Measurements from ENCODE around the gene COL4A3. TPM values are rescaled to one million over a fixed set of nuclear protein-coding genes. Genes with fewer than 3 reads are reported as not detected.

The COL4A3 gene
- total RNA-seq, 6 donors from 2014 or later: 32.9 to 129 (median 60.6) TPM

DNA sequence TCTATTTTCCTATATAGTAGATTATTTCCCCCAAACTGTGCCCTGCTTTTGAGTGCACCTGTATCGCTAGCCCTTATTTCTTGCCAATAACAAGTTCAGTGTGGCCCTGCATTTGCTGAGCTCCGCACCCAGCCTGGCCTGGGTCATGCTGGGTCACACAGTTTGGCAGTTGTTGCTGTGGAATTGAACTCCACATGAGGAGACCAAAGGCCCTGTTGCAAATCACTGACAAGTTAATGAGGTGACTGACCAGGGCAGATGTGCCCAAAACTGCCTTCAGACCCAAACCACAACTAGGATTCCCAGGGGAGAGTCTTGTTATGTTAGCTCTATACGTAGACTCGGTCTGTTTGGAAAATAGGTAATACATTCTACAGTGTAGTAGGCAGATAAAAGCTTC is 31.4 kb upstream of the COL4A3 start:
- Histone ChIP-seq H3K36me3 (no peaks in the 10 kb centered on the region), H3K4me3 (no peak overlapping the region), H3K27ac (no peak overlapping the region), H3K4me1 (no peaks in the 10 kb centered on the region), H3K27me3 (no peaks in the 10 kb centered on the region), H3K9me3 (no peaks in the 10 kb centered on the region)
- DNase-seq (no peak), ATAC-seq (ENCODE audit: low FRiP score in 2 of 2) (no peak)
- 51 to 87% methylated on average over 4 of the region's 4 CpGs for WGBS, 2 donors
- TF ChIP-seq CTCF (IDR thresholded peaks at IDR 0.05) (no peak), EP300 (IDR thresholded peaks at IDR 0.05) (no peak), POLR2A (IDR thresholded peaks at IDR 0.05) (no peak), POLR2AphosphoS5 (IDR thresholded peaks at IDR 0.05) (no peak)

- TF ChIP-seq POLR2A (IDR thresholded peaks at IDR 0.05) (no peak), POLR2AphosphoS5 (IDR thresholded peaks at IDR 0.05) (no peak), CTCF (IDR thresholded peaks at IDR 0.05) (no peak), EP300 (IDR thresholded peaks at IDR 0.05) (no peak)
- WGBS, 2 donors: 84 to 87% methylated on average over 5 of the region's 5 CpGs
- Histone ChIP-seq H3K9me3 (no peaks in the 10 kb centered on the region), H3K36me3 (no peaks in the 10 kb centered on the region), H3K4me3 (no peak overlapping the region), H3K27me3 (no peaks in the 10 kb centered on the region), H3K27ac (no peak overlapping the region), H3K4me1 (no peaks in the 10 kb centered on the region)
- ATAC-seq (ENCODE audit: low FRiP score in 2 of 2): no peak
- no peak for DNase-seq
These were observed 29.8 kb upstream of the COL4A3 start for GRCh38 chr2:227134591-227134990.

- H3K27me3 ChIP-seq: no peaks in the 10 kb centered on the region
- WGBS, 2 donors: 85 to 89% methylated on average over 4 of the region's 4 CpGs
- H3K9me3 ChIP-seq: no peaks in the 10 kb centered on the region
- no peak for DNase-seq
- no peak for ATAC-seq (ENCODE audit: low FRiP score in 2 of 2)
- TF ChIP-seq POLR2AphosphoS5 (IDR thresholded peaks at IDR 0.05): no peak
- TF ChIP-seq CTCF (IDR thresholded peaks at IDR 0.05): no peak
- no peak for TF ChIP-seq EP300 (IDR thresholded peaks at IDR 0.05)
- no peak for TF ChIP-seq POLR2A (IDR thresholded peaks at IDR 0.05)
- no peak overlapping the region for H3K27ac ChIP-seq
- no peak overlapping the region for H3K4me3 ChIP-seq
- H3K36me3 ChIP-seq: no peaks in the 10 kb centered on the region
- peaks cover 0 to 3% (median 0%) of the 10 kb centered on the region in 4 donors for H3K4me1 ChIP-seq
These were observed 23.1 kb upstream of the COL4A3 start for GRCh38 chr2:227141301-227141700.

- Histone ChIP-seq H3K27ac (no peak overlapping the region), H3K27me3 (no peaks in the 10 kb centered on the region), H3K4me1 (peaks cover 0 to 3% (median 0%) of the 10 kb centered on the region in 4 donors), H3K4me3 (no peak overlapping the region), H3K9me3 (peaks cover 0 to 4% (median 0%) of the 10 kb centered on the region in 4 donors), H3K36me3 (no peaks in the 10 kb centered on the region)
- no peak for TF ChIP-seq POLR2AphosphoS5 (IDR thresholded peaks at IDR 0.05)
- TF ChIP-seq CTCF (IDR thresholded peaks at IDR 0.05): no peak
- TF ChIP-seq EP300 (IDR thresholded peaks at IDR 0.05): no peak
- TF ChIP-seq POLR2A (IDR thresholded peaks at IDR 0.05): no peak
- ATAC-seq (ENCODE audit: low FRiP score in 2 of 2) (no peak), DNase-seq (no peak)
- 57 to 62% methylated on average over 1 of the region's 1 CpG for WGBS, 2 donors
These were observed 20.5 kb upstream of the COL4A3 start for GRCh38 chr2:227143895-227144294.

- H3K4me3 ChIP-seq: no peak overlapping the region
- H3K27me3 ChIP-seq: no peaks in the 10 kb centered on the region
- 68 to 72% methylated on average over 6 of the region's 6 CpGs for WGBS, 2 donors
- peaks cover 0 to 3% (median 0%) of the 10 kb centered on the region in 4 donors for H3K4me1 ChIP-seq
- no peak for TF ChIP-seq CTCF (IDR thresholded peaks at IDR 0.05)
- TF ChIP-seq EP300 (IDR thresholded peaks at IDR 0.05): no peak
- no peak for TF ChIP-seq POLR2AphosphoS5 (IDR thresholded peaks at IDR 0.05)
- TF ChIP-seq POLR2A (IDR thresholded peaks at IDR 0.05): no peak
- peaks cover 0 to 4% (median 0%) of the 10 kb centered on the region in 4 donors for H3K9me3 ChIP-seq
- ATAC-seq (ENCODE audit: low FRiP score in 2 of 2) (no peak), DNase-seq (no peak)
- H3K27ac ChIP-seq: no peak overlapping the region
- no peaks in the 10 kb centered on the region for H3K36me3 ChIP-seq
These were observed 18.0 kb upstream of the COL4A3 start for GRCh38 chr2:227146456-227146855.
